Testis (tissue), 3 donors: Measurements from ENCODE around the gene ZBTB46. TPM values are rescaled to one million over a fixed set of nuclear protein-coding genes. Genes with fewer than 3 reads are reported as not detected.

ENCODE experiments used
- DNase-seq: peaks from one replicate; pipeline ENCODE4 v3.0.0-alpha.2; 2019
- H3K27ac ChIP-seq, 2 donors: fragments of 200-600 bp; sonication (generic); one replicate each; pipeline ENCODE4 v1.5.1; 2019
- H3K27me3 ChIP-seq: fragments of 200-600 bp; sonication (generic); one replicate; pipeline ENCODE4 v1.5.1; 2019
- H3K36me3 ChIP-seq: fragments of 200-600 bp; sonication (generic); one replicate; pipeline ENCODE4 v1.5.1; 2017; ENCODE audit warnings: low read depth; ENCODE audit errors: missing control alignments
- H3K4me1 ChIP-seq: fragments of 200-600 bp; sonication (generic); one replicate; pipeline ENCODE4 v1.5.1; 2019
- H3K4me3 ChIP-seq, 2 donors: fragments of 200-600 bp; sonication (generic); one replicate each; pipeline ENCODE4 v1.5.1; 2017 to 2019
- H3K9me3 ChIP-seq: fragments of 200-600 bp; sonication (generic); one replicate; pipeline ENCODE4 v1.5.1; 2017
- POLR2A ChIP-seq: fragments of 450-650 bp; IDR thresholded peaks from one replicate; pipeline ENCODE4 v1.6.1; 2017; ENCODE audit warnings: antibody characterized with exemption, mild to moderate bottlenecking, moderate library complexity
- WGBS, 2 donors: methylation state at CpG; one replicate each; pipeline ENCODE4 v1.1.5; 2018; 5-methylcytosine and 5-hydroxymethylcytosine counted together
- intact Hi-C: fragments of 100-400 bp; cut with DNase I; formaldehyde crosslinking; loops from one replicate; pipeline ENCODE4 v1.15.1; 2023; ENCODE audit warnings: low total_unique reads
- polyA plus RNA-seq: library from polyadenylated mRNA; stranded (reverse); fragments of 350-450 nt; fragmentation: Illumina TruSeq; extraction: RNeasy Lipid Tissue Mini Kit (QIAGEN cat#74804); gene quantifications from one replicate; pipeline ENCODE4 v1.2.3, GENCODE V29; 2014; ENCODE audit warnings: low read depth, low replicate concordance; ENCODE audit not compliant: insufficient read depth
- total RNA-seq, 2 donors: library from RNA; depleted of rRNA; stranded (reverse); fragments of >200 nt; gene quantifications; one replicate each; pipeline ENCODE4 v1.2.3, GENCODE V29; 2016
- TF ChIP-seq, protein P1 (sequence below), 3 experiments: fragments of 450-650 bp in 2 of 3; fragments of 200-600 bp in 1 of 3; sonication (generic) in 1 of 3; IDR thresholded peaks; one replicate each; pipeline ENCODE4 v1.5.1; 2016 to 2019; ENCODE audit warnings: antibody characterized with exemption in 3 of 3, mild to moderate bottlenecking in 2 of 3, moderate library complexity in 1 of 3

Gene ZBTB46
- total and polyA plus RNA-seq, 3 donors from 2014 or later = 5.2 to 15.4 (median 12.5) TPM

DNA sequence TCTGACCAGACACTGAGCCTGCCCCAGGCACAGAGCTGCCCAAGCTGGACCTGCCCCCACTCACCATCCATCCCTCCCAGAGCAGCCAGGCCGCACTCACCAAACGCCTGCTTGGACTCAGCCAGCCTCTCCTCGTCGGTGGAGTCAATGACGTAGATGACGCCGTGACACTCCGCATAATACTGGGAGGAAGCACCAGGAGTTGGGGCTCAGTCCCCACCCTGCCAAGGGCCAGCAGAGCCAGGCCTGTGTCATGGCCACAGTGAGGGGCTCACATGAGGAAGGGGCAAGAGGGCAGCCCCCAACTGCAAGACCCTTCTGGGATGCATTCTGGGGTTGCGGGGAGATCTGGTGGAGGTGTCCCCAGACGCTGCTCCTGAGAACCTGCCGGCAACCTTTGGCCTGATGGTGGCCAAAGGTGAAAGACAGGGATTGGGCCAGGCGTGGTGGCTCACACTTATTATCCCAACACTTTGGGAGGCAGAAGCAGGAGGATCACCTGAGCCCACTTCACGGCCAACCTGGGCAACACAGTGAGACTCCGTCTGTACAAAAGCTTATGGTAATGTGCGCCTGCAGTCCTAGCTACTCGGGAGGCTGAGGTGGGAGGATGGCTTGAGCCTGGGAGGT, 128.9 kb downstream of the ZBTB46 start:
- Histone ChIP-seq H3K36me3 (no peaks in the 10 kb centered on the region), H3K27ac (no peak overlapping the region)

DNA sequence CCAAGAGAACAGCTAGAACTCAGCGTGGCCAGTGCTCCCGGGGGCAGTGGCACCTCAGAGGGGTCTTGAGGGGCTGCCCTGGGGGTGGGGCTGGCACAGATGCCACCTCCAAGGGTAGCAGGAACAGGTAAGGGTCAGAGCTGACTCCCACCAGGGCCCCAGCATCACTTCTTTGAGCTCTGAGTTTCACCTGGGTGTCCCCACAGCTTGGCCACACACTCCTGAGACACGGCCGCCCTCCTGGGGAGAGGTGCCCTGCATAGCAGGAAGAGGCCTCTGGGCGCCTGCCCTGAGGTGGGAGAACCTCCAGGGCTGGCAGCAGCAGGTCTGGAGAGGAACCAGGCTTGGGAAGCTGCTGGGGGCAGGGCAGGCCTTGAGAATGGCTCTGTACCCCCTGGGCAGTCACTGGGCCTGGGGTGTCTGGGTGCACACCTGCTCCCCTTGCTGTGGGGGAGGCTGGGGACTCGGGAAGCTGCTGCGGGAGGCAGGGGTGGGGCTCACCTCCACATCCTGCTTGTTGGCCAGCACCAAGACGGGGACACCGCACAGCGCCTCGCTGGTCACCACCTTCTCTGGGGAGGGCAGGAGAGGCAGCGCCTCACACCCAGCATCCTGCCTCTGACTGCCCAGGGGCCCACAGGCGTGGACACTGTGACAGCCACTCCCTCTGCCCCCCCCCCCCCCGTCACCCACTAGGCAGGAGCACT, 129.6 kb downstream of the ZBTB46 start:
- 85% methylated on average over 11 of the region's 14 CpGs; no CpG with 5 or more reads in 1 of the 2 donors for WGBS, 2 donors
- no peaks in the 10 kb centered on the region for H3K36me3 ChIP-seq
- TF ChIP-seq POLR2A = no peak
- TF ChIP-seq, protein P1, sequence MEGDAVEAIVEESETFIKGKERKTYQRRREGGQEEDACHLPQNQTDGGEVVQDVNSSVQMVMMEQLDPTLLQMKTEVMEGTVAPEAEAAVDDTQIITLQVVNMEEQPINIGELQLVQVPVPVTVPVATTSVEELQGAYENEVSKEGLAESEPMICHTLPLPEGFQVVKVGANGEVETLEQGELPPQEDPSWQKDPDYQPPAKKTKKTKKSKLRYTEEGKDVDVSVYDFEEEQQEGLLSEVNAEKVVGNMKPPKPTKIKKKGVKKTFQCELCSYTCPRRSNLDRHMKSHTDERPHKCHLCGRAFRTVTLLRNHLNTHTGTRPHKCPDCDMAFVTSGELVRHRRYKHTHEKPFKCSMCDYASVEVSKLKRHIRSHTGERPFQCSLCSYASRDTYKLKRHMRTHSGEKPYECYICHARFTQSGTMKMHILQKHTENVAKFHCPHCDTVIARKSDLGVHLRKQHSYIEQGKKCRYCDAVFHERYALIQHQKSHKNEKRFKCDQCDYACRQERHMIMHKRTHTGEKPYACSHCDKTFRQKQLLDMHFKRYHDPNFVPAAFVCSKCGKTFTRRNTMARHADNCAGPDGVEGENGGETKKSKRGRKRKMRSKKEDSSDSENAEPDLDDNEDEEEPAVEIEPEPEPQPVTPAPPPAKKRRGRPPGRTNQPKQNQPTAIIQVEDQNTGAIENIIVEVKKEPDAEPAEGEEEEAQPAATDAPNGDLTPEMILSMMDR (IDR thresholded peaks at IDR 0.05) = no peak
- H3K4me3 ChIP-seq = no peak overlapping the region
- no peak for DNase-seq
- H3K9me3 ChIP-seq = no peaks in the 10 kb centered on the region
- peaks cover 24% of the 10 kb centered on the region for H3K4me1 ChIP-seq
- intact Hi-C loops = no loop called here
- no peaks in the 10 kb centered on the region for H3K27me3 ChIP-seq
- H3K27ac ChIP-seq = no peak overlapping the region

More for the DNA sequence above, 128.9 kb downstream of the ZBTB46 start:
- no peaks in the 10 kb centered on the region for H3K27me3 ChIP-seq
- H3K4me1 ChIP-seq = peaks cover 29% of the 10 kb centered on the region
- WGBS, 2 donors = 92 to 97% methylated on average over 6 to 16 of the region's 16 CpGs
- no peak overlapping the region for H3K4me3 ChIP-seq
- no peaks in the 10 kb centered on the region for H3K9me3 ChIP-seq
- intact Hi-C loops = no loop called here
- no peak for DNase-seq
- TF ChIP-seq POLR2A = no peak
- TF ChIP-seq, protein P1 (IDR thresholded peaks at IDR 0.05) = no peak

DNA sequence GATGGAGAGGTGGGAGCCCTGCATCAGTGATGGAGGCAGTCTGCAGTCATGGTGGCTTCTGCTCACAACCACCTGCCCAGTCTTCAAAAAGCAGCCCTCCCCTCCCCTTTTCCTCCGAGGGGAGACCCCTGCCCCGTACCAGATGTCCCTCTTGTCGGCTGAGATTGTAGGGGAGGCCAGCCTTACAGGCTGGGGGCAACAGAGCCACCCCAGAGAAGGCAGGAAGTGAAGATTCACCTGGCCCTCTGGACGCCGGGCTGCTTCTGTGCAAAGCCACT, 130.1 kb downstream of the ZBTB46 start:
- 89 to 90% methylated on average over 3 to 5 of the region's 5 CpGs for WGBS, 2 donors
- no peak overlapping the region for H3K4me3 ChIP-seq
- no peaks in the 10 kb centered on the region for H3K27me3 ChIP-seq
- TF ChIP-seq, protein P1 (IDR thresholded peaks at IDR 0.05) = no peak
- peaks cover 19% of the 10 kb centered on the region for H3K4me1 ChIP-seq
- intact Hi-C loops = no loop called here
- no peaks in the 10 kb centered on the region for H3K36me3 ChIP-seq
- DNase-seq = no peak
- no peak overlapping the region for H3K27ac ChIP-seq
- no peaks in the 10 kb centered on the region for H3K9me3 ChIP-seq

DNA sequence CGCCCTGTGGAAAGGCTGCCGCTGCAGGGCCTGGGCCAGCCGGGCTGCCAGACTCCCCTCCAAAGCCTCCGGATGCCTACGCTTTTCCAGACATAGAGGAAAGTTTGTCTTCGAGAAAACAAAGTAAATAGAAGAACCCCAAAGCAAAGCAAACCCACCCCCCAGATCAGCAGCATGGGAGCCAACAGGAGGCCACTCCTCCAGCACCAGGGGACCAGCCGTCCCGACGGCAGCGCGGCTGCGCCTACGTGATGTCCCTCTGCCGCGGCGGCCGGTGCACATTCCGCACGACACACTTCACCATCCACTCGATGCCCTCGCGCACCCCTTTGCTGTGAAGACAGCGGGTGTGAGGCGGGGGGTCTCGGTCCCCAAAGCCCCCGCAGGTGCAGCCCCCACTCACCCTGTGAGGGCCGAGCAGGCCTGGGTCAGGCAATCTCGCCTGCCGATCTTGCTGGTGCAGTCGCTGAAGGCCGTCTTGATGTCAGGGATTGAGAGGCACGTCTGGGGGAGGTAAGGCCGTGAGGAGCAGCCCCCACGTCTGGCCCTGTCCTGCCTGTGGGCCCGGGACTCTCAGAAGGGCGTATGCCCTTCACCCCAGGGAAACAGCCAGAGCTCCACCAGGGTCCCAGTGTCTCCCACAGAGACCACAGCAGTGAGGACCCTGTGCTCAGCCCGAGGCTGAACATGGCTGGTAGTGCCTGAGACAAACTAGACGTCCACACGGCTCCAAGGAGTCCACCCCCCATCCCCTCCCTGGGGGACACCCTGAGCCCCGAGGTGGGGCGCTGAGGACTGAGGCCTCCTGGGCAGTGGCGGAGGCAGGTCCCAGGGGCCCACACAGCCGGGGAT, 130.6 kb downstream of the ZBTB46 start:
- TF ChIP-seq, protein P1 (IDR thresholded peaks at IDR 0.05) = no peak
- TF ChIP-seq POLR2A = no peak
- peaks cover 19% of the 10 kb centered on the region for H3K4me1 ChIP-seq
- DNase-seq = no peak
- H3K36me3 ChIP-seq = no peaks in the 10 kb centered on the region
- H3K4me3 ChIP-seq = no peak overlapping the region
- H3K27me3 ChIP-seq = no peaks in the 10 kb centered on the region
- H3K9me3 ChIP-seq = no peaks in the 10 kb centered on the region
- intact Hi-C loops = no loop called here
- no peak overlapping the region for H3K27ac ChIP-seq
- 77 to 87% methylated on average over 8 to 43 of the region's 43 CpGs for WGBS, 2 donors
